GM12878 (cell line): Measurements from ENCODE around the gene NACA. TPM values are rescaled to one million over a fixed set of nuclear protein-coding genes. Genes with fewer than 3 reads are reported as not detected.

Experiments
- BRCA1 ChIP-seq: IDR thresholded peaks from 2 replicates; pipeline ENCODE4 v1.6.1; 2011; ENCODE audit warnings: low read depth, low read length, improper control_type of control experiment
- CBX3 ChIP-seq: fragments of 200-600 bp; sonication (generic); IDR thresholded peaks from 2 replicates; pipeline ENCODE4 v1.6.1; 2016; ENCODE audit warnings: low read depth, borderline replicate concordance
- GATAD2B ChIP-seq: fragments of 450-650 bp; conservative IDR thresholded peaks from 2 replicates; pipeline ENCODE4 v1.6.1; 2017; ENCODE audit warnings: low read depth, mild to moderate bottlenecking, moderate library complexity
- HDGF ChIP-seq: fragments of 450-650 bp; IDR thresholded peaks from 2 replicates; pipeline ENCODE4 v1.6.1; 2016; ENCODE audit warnings: antibody characterized with exemption
- KLF5 ChIP-seq: fragments of 450-650 bp; IDR thresholded peaks from 2 replicates; pipeline ENCODE4 v1.6.1; 2014; ENCODE audit warnings: mild to moderate bottlenecking; ENCODE audit not compliant: partially characterized antibody
- NR2F1 ChIP-seq: fragments of 450-650 bp; conservative IDR thresholded peaks from 2 replicates; pipeline ENCODE4 v1.6.1; 2017; ENCODE audit warnings: mild to moderate bottlenecking
- NRF1 ChIP-seq: conservative IDR thresholded peaks from 2 replicates; pipeline ENCODE4 v1.6.1; 2011; ENCODE audit warnings: mild to moderate bottlenecking, low read depth, low read length, improper control_type of control experiment
- PKNOX1 ChIP-seq: fragments of 450-650 bp; IDR thresholded peaks from 2 replicates; pipeline ENCODE4 v1.6.1; 2016; ENCODE audit warnings: mild to moderate bottlenecking
- RFX5 ChIP-seq: IDR thresholded peaks from 2 replicates; pipeline ENCODE4 v1.6.1; 2011; ENCODE audit warnings: low read depth, low read length, improper control_type of control experiment
- SIX5 ChIP-seq: IDR thresholded peaks from 2 replicates; pipeline ENCODE4 v1.6.1; 2011; ENCODE audit warnings: mild to moderate bottlenecking, low read depth, low read length, moderate library complexity; ENCODE audit not compliant: severe bottlenecking
- STAT1 ChIP-seq: fragments of 450-650 bp; conservative IDR thresholded peaks from 2 replicates; pipeline ENCODE4 v1.6.1; 2014; ENCODE audit warnings: antibody characterized with exemption, mild to moderate bottlenecking
- WRNIP1 ChIP-seq: IDR thresholded peaks from 2 replicates; pipeline ENCODE4 v1.6.1; 2011; ENCODE audit warnings: low read depth, low read length, improper control_type of control experiment, borderline replicate concordance
- YBX1 ChIP-seq: fragments of 450-650 bp; IDR thresholded peaks from 2 replicates; pipeline ENCODE4 v1.6.1; 2016; ENCODE audit warnings: antibody characterized with exemption
- polyA plus RNA-seq, 11 experiments: library from polyadenylated mRNA; depleted of rRNA in 4 of 11; unstranded in 6 of 11; stranded (reverse) in 5 of 11; fragments of >200 nt; fragmentation: Nextera tagmentation in 4 of 11; fragmentation: Illumina TruSeq in 1 of 11; extraction: Ambion mirVana in 4 of 11; extraction: Trizol in 1 of 11; gene quantifications; 1 replicate in 1 of 11; 2 replicates in 10 of 11; pipeline versions ENCODE4 v1.2.1 to v1.2.3, GENCODE V29; 2011 to 2016; ENCODE audit warnings: inconsistent platforms in 2 of 11, missing spikeins in 2 of 11, low read depth in 1 of 11
- total RNA-seq, 4 experiments: library from RNA; depleted of rRNA in 3 of 4; stranded (reverse); fragments of >200 nt in 3 of 4; fragmentation: Illumina TruSeq in 1 of 4; extraction: Trizol in 1 of 4; gene quantifications; 2 replicates each; pipeline versions ENCODE4 v1.2.1 to v1.2.3, GENCODE V29; 2013 to 2021
- TF ChIP-seq, protein P1 (sequence below): IDR thresholded peaks from 2 replicates; pipeline ENCODE4 v1.6.1; 2011; ENCODE audit warnings: borderline replicate concordance, low read depth, mild to moderate bottlenecking, moderate library complexity, low read length; ENCODE audit not compliant: insufficient read depth, poor library complexity, severe bottlenecking
- TF ChIP-seq, protein P2 (sequence below): fragments of 450-650 bp; IDR thresholded peaks from 2 replicates; pipeline ENCODE4 v1.6.1; 2014; ENCODE audit warnings: mild to moderate bottlenecking

The NACA gene
- total and polyA plus RNA-seq, 10 of the 15 experiments (the other 5 are each of a cell fraction or from before 2014, with no cell fraction given) = 1,181 to 2,782 (median 1,905) TPM

GRCh38 chr12:56688129-56688845, 36.8 kb downstream of the NACA start, which contains the start of gene PTGES3 (continued):
- TF ChIP-seq RFX5 (0 out of 2 replicates have a peak, but pooled peaks have one; percentile 37), PKNOX1 (peak; percentile 27; the same call in 1 of the 2 replicates), KLF5 (peak; percentile 82), BRCA1 (peak; percentile 68; the same call in 1 of the 2 replicates), SIX5 (peak; percentile 27), YBX1 (no peak), WRNIP1 (no peak), HDGF (peak; percentile 43; the same call in 1 of the 2 replicates), GATAD2B (peak; percentile 46; the same call in 1 of the 2 replicates), CBX3 (no peak), NR2F1 (no peak), STAT1 (peak; percentile 97; the same call in 1 of the 2 replicates), NRF1 (peak; percentile 45; the same call in 1 of the 2 replicates)
- TF ChIP-seq, protein P1, sequence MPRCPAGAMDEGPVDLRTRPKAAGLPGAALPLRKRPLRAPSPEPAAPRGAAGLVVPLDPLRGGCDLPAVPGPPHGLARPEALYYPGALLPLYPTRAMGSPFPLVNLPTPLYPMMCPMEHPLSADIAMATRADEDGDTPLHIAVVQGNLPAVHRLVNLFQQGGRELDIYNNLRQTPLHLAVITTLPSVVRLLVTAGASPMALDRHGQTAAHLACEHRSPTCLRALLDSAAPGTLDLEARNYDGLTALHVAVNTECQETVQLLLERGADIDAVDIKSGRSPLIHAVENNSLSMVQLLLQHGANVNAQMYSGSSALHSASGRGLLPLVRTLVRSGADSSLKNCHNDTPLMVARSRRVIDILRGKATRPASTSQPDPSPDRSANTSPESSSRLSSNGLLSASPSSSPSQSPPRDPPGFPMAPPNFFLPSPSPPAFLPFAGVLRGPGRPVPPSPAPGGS = no peak
- TF ChIP-seq, protein P2, sequence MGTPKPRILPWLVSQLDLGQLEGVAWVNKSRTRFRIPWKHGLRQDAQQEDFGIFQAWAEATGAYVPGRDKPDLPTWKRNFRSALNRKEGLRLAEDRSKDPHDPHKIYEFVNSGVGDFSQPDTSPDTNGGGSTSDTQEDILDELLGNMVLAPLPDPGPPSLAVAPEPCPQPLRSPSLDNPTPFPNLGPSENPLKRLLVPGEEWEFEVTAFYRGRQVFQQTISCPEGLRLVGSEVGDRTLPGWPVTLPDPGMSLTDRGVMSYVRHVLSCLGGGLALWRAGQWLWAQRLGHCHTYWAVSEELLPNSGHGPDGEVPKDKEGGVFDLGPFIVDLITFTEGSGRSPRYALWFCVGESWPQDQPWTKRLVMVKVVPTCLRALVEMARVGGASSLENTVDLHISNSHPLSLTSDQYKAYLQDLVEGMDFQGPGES = 0 out of 2 replicates have a peak, but pooled peaks have one; percentile 9
